ENCODE measurements around the gene PRKD2. TPM values are rescaled to one million over a fixed set of nuclear protein-coding genes. Genes with fewer than 3 reads are reported as not detected.

PRKD2 gene
- total and polyA plus RNA-seq, 3 donors from 2014 or later: 22.6 to 35.4 (median 25.6) TPM

DNA sequence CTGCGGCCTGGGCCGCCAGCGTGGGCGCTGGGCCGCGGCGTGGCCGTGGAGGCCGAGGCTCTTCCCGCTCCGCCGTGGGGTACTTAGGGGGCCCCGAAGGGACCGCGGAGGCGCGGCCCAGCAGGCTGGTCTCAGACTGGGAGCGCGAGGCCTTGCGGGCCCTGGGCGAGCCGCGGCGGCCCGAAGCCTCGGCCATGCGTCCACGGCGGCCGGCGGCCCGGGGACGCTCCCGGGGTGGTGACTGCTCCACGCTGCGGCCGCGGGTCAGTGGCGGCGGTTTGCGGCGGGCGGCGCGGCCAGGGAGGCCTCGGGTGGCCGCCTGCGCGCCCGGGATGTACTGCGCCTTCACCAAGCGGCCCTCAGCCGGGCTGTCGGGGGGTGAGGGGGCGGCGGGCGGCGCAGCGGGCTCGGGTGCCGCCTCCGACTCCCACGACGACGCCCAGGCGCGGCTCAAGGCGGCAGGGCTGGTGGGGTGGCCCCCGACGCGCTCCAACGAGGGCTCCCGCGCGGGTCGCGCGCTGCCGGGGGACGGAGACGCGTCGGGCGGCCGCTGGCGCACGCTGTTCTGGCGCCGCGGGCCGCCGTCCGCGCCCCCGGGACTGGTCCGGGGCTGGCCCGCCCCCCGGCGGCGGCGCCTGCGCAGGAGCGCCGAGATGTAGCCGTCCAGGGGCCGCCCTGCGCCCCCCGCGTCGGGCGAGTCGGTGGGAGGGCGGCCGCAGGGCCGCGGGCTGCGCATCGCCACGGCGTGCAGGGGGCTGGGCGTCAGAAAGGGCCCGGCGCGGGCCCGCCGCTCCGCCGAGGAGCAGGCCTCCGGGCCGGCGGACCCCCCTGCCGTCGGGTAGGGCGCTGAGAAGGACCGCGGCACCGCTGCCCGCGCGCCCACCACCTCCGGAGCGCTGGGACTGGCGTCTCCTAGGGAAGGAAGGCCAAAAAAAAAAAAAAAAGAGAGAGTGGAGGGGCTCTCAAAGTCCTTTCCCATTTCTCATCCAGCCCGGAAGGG lies 67.7 kb downstream of the PRKD2 start:
- Histone ChIP-seq H3K4me3 (peak overlapping the region; percentile 20 to 24), H3K36me3 (ENCODE audit: low read depth, missing control alignments) (no peaks in the 10 kb centered on the region), H3K27ac (no peak overlapping the region), H3K4me1 (no peaks in the 10 kb centered on the region), H3K9me3 (no peaks in the 10 kb centered on the region), H3K27me3 (no peaks in the 10 kb centered on the region)
- intact Hi-C loops (cut with DNase I; ENCODE audit: low total_unique reads): no loop called here
- WGBS, 2 donors: 31 to 50% methylated on average over 15 to 88 of the region's 144 CpGs
- no peak for DNase-seq
- TF ChIP-seq, protein P1, sequence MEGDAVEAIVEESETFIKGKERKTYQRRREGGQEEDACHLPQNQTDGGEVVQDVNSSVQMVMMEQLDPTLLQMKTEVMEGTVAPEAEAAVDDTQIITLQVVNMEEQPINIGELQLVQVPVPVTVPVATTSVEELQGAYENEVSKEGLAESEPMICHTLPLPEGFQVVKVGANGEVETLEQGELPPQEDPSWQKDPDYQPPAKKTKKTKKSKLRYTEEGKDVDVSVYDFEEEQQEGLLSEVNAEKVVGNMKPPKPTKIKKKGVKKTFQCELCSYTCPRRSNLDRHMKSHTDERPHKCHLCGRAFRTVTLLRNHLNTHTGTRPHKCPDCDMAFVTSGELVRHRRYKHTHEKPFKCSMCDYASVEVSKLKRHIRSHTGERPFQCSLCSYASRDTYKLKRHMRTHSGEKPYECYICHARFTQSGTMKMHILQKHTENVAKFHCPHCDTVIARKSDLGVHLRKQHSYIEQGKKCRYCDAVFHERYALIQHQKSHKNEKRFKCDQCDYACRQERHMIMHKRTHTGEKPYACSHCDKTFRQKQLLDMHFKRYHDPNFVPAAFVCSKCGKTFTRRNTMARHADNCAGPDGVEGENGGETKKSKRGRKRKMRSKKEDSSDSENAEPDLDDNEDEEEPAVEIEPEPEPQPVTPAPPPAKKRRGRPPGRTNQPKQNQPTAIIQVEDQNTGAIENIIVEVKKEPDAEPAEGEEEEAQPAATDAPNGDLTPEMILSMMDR (IDR thresholded peaks at IDR 0.05): no peak
- no peak for TF ChIP-seq POLR2A (IDR thresholded peaks at IDR 0.05)

DNA sequence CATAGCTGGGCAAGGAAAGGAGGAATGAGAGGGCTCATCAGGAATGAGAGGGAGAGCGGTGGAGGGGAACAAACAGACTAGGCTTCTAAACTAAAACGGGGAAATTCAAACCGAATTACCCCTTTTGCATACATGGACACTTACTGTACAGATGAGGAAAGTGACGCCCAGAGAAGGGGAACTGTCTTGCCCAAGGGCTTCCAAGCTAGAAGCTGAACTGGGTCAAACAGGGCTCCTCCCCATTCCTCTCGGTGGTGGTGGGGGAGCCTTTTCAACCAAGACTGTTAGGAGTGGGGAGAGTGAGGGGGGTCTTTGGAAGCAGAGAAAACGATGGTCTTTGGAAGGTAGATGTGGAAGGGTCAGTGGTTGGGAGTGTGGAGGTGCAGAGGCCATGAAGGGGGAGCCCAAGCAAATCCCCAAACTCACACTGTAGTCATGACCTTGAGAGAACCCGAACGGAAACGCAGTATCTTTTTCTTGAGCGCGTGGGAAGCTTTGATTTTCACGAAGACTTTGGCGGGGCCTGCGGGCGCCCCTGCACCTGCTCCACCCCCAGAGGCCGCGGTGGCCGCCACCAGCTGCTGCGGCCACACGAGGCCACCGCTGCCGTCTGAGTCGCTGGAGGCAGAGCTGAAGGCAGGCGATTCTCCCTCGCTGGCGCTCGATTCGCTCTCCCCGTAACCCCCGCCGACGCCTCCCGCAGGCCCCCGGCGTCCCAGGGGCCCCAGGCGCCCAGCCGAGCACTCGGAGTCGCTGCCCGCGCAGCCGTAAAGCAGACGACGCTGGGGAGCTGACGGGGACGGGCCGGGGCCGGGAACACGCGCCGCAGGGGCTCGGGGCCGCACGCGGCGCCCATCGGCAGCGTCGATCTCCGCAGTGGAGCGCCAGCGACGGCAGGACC lies 68.6 kb downstream of the PRKD2 start:
- Histone ChIP-seq H3K4me3 (peak overlapping the region; percentile 20 to 24), H3K36me3 (ENCODE audit: low read depth, missing control alignments) (no peaks in the 10 kb centered on the region), H3K4me1 (no peaks in the 10 kb centered on the region), H3K9me3 (no peaks in the 10 kb centered on the region), H3K27me3 (no peaks in the 10 kb centered on the region), H3K27ac (no peak overlapping the region)
- 49 to 50% methylated on average over 20 to 54 of the region's 63 CpGs for WGBS, 2 donors
- TF ChIP-seq, protein P1 (IDR thresholded peaks at IDR 0.05): no peak
- no peak for TF ChIP-seq POLR2A (IDR thresholded peaks at IDR 0.05)
- DNase-seq: no peak
- intact Hi-C loops (cut with DNase I; ENCODE audit: low total_unique reads): no loop called here

DNA sequence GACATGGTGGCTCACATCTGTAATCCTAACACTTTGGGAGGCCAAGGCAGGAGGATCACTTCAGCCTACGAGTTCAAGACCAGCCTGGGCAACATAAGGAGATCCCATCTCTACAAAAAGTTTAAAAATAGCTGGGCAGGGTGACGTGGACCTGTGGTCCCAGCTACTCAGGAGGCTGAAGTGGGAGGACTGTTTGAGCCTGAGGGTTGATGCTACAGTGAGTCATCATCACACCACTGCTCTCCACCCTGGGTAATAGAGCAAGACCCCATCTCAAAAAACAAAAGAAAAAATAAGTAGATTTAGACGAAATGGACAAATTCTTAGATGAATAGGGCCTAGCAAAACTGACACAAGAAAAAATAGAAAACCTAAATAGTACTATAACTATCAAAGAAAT lies 70.5 kb downstream of the PRKD2 start:
- H3K4me3 ChIP-seq: no peak overlapping the region
- WGBS, 2 donors: 89 to 97% methylated on average over 3 of the region's 3 CpGs
- H3K27me3 ChIP-seq: no peaks in the 10 kb centered on the region
- no peaks in the 10 kb centered on the region for H3K36me3 ChIP-seq (ENCODE audit: low read depth, missing control alignments)
- H3K27ac ChIP-seq: no peak overlapping the region
- TF ChIP-seq POLR2A (IDR thresholded peaks at IDR 0.05): no peak
- TF ChIP-seq, protein P1 (IDR thresholded peaks at IDR 0.05): no peak
- intact Hi-C loops (cut with DNase I; ENCODE audit: low total_unique reads): no loop called here
- DNase-seq: no peak
- no peaks in the 10 kb centered on the region for H3K4me1 ChIP-seq
- H3K9me3 ChIP-seq: no peaks in the 10 kb centered on the region

DNA sequence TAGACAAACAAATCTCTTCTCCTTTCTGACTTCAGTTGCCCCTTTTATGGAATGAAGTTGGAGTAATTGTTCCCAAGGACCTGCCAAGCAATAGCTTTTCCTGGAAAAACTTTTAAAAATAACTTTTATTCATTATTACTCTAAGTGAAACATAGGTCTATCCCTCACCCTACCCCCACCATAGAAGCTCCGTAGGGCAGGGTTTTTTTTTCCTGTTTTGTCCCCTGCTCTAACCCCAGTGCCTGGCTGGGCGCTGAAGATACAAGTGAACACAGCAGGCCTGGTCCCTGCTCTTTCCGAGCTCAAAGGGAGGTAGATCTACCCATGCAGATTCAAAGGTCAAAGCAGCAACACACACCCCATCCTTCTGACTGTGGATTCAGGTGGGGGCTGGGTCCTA lies 72.2 kb downstream of the PRKD2 start:
- Histone ChIP-seq H3K4me3 (no peak overlapping the region), H3K27ac (peak overlapping the region in 1 of 2 donors; percentile 37), H3K4me1 (no peaks in the 10 kb centered on the region), H3K27me3 (no peaks in the 10 kb centered on the region), H3K36me3 (ENCODE audit: low read depth, missing control alignments) (no peaks in the 10 kb centered on the region), H3K9me3 (no peaks in the 10 kb centered on the region)
- DNase-seq: no peak
- intact Hi-C loops (cut with DNase I; ENCODE audit: low total_unique reads): no loop called here
- no peak for TF ChIP-seq POLR2A (IDR thresholded peaks at IDR 0.05)
- WGBS, 2 donors: 48 to 55% methylated on average over 3 of the region's 3 CpGs

DNA sequence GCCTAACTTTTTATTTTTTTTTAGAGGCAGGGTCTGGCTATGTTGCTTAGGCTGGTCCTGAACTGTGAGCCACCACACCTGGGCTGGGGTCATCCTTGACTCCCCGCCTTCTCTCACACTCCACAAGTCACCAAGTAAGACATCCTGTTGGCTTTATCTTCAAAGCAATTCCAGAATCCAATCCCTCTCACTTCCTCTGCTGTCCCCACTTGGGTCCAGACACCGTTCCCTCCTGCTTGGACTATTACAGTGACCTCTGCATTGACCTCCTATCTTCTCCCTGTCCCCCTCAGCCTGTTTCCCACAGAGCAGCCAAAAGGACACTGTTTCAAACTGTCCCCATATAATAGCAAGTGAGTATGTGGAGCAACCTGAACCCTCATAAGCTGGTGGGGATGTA lies 76.3 kb downstream of the PRKD2 start:
- intact Hi-C loops (cut with DNase I; ENCODE audit: low total_unique reads): no loop called here
- WGBS, 2 donors: 84 to 93% methylated on average over 2 of the region's 2 CpGs

More for the DNA sequence above, 76.3 kb downstream of the PRKD2 start:
- Histone ChIP-seq H3K27ac (no peak overlapping the region), H3K4me3 (no peak overlapping the region), H3K9me3 (no peaks in the 10 kb centered on the region), H3K36me3 (ENCODE audit: low read depth, missing control alignments) (no peaks in the 10 kb centered on the region), H3K27me3 (no peaks in the 10 kb centered on the region), H3K4me1 (peaks cover 8% of the 10 kb centered on the region)
- TF ChIP-seq, protein P1 (IDR thresholded peaks at IDR 0.05): no peak
- no peak for TF ChIP-seq POLR2A (IDR thresholded peaks at IDR 0.05)
- DNase-seq: no peak
